ENCODE data around the gene GCH1. TPM values are rescaled to one million over a fixed set of nuclear protein-coding genes. Genes with fewer than 3 reads are reported as not detected.

The GCH1 gene
- total RNA-seq, 1 donor from 2014 or later: 9.0 TPM

DNA sequence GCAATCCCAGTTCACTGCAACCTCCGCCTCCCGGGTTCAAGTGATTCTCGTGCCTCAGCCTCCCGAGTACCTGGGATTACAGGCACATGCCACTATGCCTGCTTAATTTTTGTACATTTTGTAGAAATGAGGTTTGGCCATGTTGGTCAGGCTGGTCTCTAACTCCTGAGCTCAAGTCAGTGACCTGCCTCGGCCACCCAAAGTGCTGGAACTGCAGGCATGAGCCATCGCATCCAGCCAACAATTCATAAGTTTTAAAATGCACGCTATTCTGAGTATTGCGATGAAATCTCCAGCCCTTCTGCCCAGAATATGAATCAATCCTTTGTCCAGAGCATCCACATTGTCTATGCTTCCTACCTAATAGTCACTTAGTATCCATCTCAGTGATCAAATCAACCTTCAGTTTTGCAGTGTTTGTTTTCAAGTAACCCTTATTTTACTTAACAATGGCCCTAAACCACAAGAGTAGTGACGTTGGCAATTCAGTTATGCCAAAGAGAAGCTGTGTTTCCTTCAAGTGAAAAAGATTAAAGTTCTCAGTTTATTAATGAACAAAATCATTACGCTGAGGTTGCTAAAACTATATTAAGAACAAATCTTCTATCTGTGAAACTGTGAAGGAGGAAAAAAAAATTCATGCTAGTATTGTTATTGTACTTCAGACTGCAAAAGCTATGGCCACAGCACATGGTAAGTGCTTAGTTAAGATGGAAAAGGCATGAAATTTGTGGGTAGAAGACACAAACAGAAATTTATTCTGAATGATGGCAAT lies 11.0 kb downstream of the GCH1 start:
- TF ChIP-seq, protein P1, sequence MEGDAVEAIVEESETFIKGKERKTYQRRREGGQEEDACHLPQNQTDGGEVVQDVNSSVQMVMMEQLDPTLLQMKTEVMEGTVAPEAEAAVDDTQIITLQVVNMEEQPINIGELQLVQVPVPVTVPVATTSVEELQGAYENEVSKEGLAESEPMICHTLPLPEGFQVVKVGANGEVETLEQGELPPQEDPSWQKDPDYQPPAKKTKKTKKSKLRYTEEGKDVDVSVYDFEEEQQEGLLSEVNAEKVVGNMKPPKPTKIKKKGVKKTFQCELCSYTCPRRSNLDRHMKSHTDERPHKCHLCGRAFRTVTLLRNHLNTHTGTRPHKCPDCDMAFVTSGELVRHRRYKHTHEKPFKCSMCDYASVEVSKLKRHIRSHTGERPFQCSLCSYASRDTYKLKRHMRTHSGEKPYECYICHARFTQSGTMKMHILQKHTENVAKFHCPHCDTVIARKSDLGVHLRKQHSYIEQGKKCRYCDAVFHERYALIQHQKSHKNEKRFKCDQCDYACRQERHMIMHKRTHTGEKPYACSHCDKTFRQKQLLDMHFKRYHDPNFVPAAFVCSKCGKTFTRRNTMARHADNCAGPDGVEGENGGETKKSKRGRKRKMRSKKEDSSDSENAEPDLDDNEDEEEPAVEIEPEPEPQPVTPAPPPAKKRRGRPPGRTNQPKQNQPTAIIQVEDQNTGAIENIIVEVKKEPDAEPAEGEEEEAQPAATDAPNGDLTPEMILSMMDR (IDR thresholded peaks at IDR 0.05): no peak
- TF ChIP-seq EZH2 (IDR thresholded peaks at IDR 0.05) (no peak), EZH2phosphoT487 (IDR thresholded peaks at IDR 0.05) (no peak)
- H3K9me3 Mint-ChIP-seq: no peaks in the 10 kb centered on the region
- no peaks in the 10 kb centered on the region for H3K79me2 ChIP-seq (ENCODE audit: low read depth)
- H3K36me3 ChIP-seq: no peaks in the 10 kb centered on the region
- no peak overlapping the region for H3K4me3 ChIP-seq
- no peaks in the 10 kb centered on the region for H3K4me1 ChIP-seq
- H3K27me3 ChIP-seq: no peaks in the 10 kb centered on the region
- H2AFZ ChIP-seq (replicated peaks): no peak overlapping the region
- H3K4me2 ChIP-seq: no peak overlapping the region
- H4K20me1 ChIP-seq (ENCODE audit: low read depth): no peaks in the 10 kb centered on the region
- H3K9ac ChIP-seq: no peak overlapping the region
- H3K27me3 Mint-ChIP-seq (ENCODE audit: insufficient read depth, low read depth): peaks cover 6% of the 10 kb centered on the region
- peaks cover 10% of the 10 kb centered on the region for H3K4me1 Mint-ChIP-seq
- no peak overlapping the region for H3K27ac Mint-ChIP-seq
- no peak overlapping the region for H3K27ac ChIP-seq
- no peaks in the 10 kb centered on the region for H3K36me3 Mint-ChIP-seq
- H3K4me3 Mint-ChIP-seq: no peak overlapping the region
- no peaks in the 10 kb centered on the region for H3K9me3 ChIP-seq (ENCODE audit: low read depth)
- DNase-seq (ENCODE audit: low spot score): no peak
- H3F3A ChIP-seq (ENCODE audit: low read depth): no peaks in the 10 kb centered on the region

DNA sequence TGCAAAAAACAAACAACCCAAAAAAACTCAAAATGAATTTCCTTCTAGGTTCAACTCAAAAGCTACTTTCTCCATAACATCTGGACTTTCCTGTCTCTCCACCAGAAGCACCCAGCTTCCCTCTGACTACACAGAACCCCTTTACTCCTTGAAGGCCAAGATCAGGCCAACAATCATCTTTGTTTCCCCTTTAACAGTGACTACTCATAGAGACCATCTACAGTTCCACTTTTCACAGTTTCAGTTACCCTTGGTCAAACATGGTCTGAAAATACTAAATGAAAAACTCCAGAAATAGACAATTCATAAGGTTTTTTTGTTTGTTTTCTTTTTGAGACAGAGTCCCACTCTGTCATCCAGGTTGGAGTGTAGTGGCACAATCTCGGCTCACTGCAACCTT lies 11.8 kb downstream of the GCH1 start:
- H3K27me3 Mint-ChIP-seq (ENCODE audit: insufficient read depth, low read depth): peaks cover 6% of the 10 kb centered on the region
- H3K4me2 ChIP-seq: no peak overlapping the region
- no peak for DNase-seq (ENCODE audit: low spot score)
- H3K27ac ChIP-seq: no peak overlapping the region
- H3K27ac Mint-ChIP-seq: no peak overlapping the region
- H3K9me3 ChIP-seq (ENCODE audit: low read depth): no peaks in the 10 kb centered on the region
- H2AFZ ChIP-seq (replicated peaks): no peak overlapping the region
- H3K36me3 Mint-ChIP-seq: no peaks in the 10 kb centered on the region
- no peaks in the 10 kb centered on the region for H3K4me1 ChIP-seq
- no peaks in the 10 kb centered on the region for H3K27me3 ChIP-seq
- no peaks in the 10 kb centered on the region for H3K36me3 ChIP-seq
- no peak overlapping the region for H3K4me3 ChIP-seq
- H3K4me1 Mint-ChIP-seq: peaks cover 12% of the 10 kb centered on the region
- no peaks in the 10 kb centered on the region for H3K9me3 Mint-ChIP-seq
- H4K20me1 ChIP-seq (ENCODE audit: low read depth): no peaks in the 10 kb centered on the region
- H3F3A ChIP-seq (ENCODE audit: low read depth): no peaks in the 10 kb centered on the region
- TF ChIP-seq EZH2 (IDR thresholded peaks at IDR 0.05) (no peak), EZH2phosphoT487 (IDR thresholded peaks at IDR 0.05) (no peak)
- TF ChIP-seq, protein P1 (IDR thresholded peaks at IDR 0.05): no peak
- no peak overlapping the region for H3K9ac ChIP-seq
- H3K79me2 ChIP-seq (ENCODE audit: low read depth): no peaks in the 10 kb centered on the region
- no peak overlapping the region for H3K4me3 Mint-ChIP-seq

DNA sequence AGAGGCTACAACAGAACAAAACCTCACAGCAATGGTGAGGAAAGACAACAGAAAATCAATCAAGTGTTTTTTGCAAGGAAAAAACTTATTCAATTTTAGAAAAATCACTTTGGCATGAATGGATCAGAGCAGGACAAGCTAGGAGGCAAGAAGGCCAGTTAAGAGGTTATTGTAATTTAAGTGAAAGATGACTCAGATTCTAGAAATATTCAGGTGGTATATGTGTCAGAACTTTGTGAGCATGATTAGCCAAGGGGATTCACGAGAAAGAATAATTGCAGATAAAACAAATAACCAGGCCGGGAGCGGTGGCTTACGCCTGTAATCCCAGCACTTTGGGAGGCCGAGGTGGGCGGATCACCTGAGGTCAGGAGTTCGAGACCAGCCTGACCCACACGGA lies 12.7 kb downstream of the GCH1 start:
- H3K27ac Mint-ChIP-seq: no peak overlapping the region
- no peak overlapping the region for H3K4me3 ChIP-seq
- no peaks in the 10 kb centered on the region for H3K4me1 ChIP-seq
- H3K9ac ChIP-seq: no peak overlapping the region
- H3K4me2 ChIP-seq: no peak overlapping the region
- no peaks in the 10 kb centered on the region for H3K9me3 ChIP-seq (ENCODE audit: low read depth)
- no peak for DNase-seq (ENCODE audit: low spot score)
- H2AFZ ChIP-seq (replicated peaks): no peak overlapping the region
- H3K27me3 ChIP-seq: no peaks in the 10 kb centered on the region
- H3F3A ChIP-seq (ENCODE audit: low read depth): no peaks in the 10 kb centered on the region
- H3K4me1 Mint-ChIP-seq: peaks cover 12% of the 10 kb centered on the region
- H3K27me3 Mint-ChIP-seq (ENCODE audit: insufficient read depth, low read depth): peaks cover 4% of the 10 kb centered on the region
- H3K79me2 ChIP-seq (ENCODE audit: low read depth): no peaks in the 10 kb centered on the region
- no peaks in the 10 kb centered on the region for H3K9me3 Mint-ChIP-seq
- no peaks in the 10 kb centered on the region for H3K36me3 ChIP-seq
- no peaks in the 10 kb centered on the region for H3K36me3 Mint-ChIP-seq
- TF ChIP-seq, protein P1 (IDR thresholded peaks at IDR 0.05): no peak
- TF ChIP-seq EZH2phosphoT487 (IDR thresholded peaks at IDR 0.05): no peak
- no peak for TF ChIP-seq EZH2 (IDR thresholded peaks at IDR 0.05)
- H3K4me3 Mint-ChIP-seq: no peak overlapping the region
- H3K27ac ChIP-seq: no peak overlapping the region
- no peaks in the 10 kb centered on the region for H4K20me1 ChIP-seq (ENCODE audit: low read depth)
